Neural cell (in vitro differentiated cells): Measurements from ENCODE around the gene HNRNPLL.

Experiments used
- CTCF ChIP-seq: fragments of 450-650 bp; IDR thresholded peaks from 2 replicates; pipeline ENCODE4 v1.5.1; 2014; ENCODE audit warnings: antibody characterized with exemption, mild to moderate bottlenecking, moderate library complexity; ENCODE audit not compliant: poor library complexity, severe bottlenecking
- EP300 ChIP-seq: fragments of 450-650 bp; conservative IDR thresholded peaks from 2 replicates; pipeline ENCODE4 v1.6.1; 2014; ENCODE audit warnings: antibody characterized with exemption, mild to moderate bottlenecking, moderate library complexity; ENCODE audit not compliant: poor library complexity, severe bottlenecking
- EZH2 ChIP-seq: fragments of 200-600, 300-800 bp; shearing (Covaris generic), sonication (generic); IDR thresholded peaks from 2 replicates; pipeline ENCODE4 v1.6.1; 2014; ENCODE audit warnings: antibody characterized with exemption, low read length, borderline replicate concordance, mild to moderate bottlenecking; ENCODE audit not compliant: insufficient read depth, poor library complexity, severe bottlenecking
- MXI1 ChIP-seq: fragments of 450-650 bp; conservative IDR thresholded peaks from 2 replicates; pipeline ENCODE4 v1.6.1; 2014; ENCODE audit warnings: antibody characterized with exemption, mild to moderate bottlenecking; ENCODE audit not compliant: poor library complexity, severe bottlenecking
- POLR2AphosphoS5 ChIP-seq: IDR thresholded peaks from 2 replicates; pipeline ENCODE4 v1.6.1; 2012
- RAD21 ChIP-seq: fragments of 450-650 bp; conservative IDR thresholded peaks from 2 replicates; pipeline ENCODE4 v1.6.1; 2014; ENCODE audit warnings: antibody characterized with exemption, mild to moderate bottlenecking, moderate library complexity
- TAF1 ChIP-seq: IDR thresholded peaks from 2 replicates; pipeline ENCODE4 v1.6.1; 2012; ENCODE audit warnings: low read depth

GRCh38 chr2:38583994-38584393 is 18.7 kb downstream of the HNRNPLL start:
- no peak for TF ChIP-seq POLR2AphosphoS5
- no peak for TF ChIP-seq EP300
- no peak for TF ChIP-seq CTCF
- TF ChIP-seq EZH2: no peak
- no peak for TF ChIP-seq RAD21
- TF ChIP-seq TAF1: no peak
- no peak for TF ChIP-seq MXI1
